ENCODE measurements around the gene FBXW2.

The FBXW2 gene

DNA sequence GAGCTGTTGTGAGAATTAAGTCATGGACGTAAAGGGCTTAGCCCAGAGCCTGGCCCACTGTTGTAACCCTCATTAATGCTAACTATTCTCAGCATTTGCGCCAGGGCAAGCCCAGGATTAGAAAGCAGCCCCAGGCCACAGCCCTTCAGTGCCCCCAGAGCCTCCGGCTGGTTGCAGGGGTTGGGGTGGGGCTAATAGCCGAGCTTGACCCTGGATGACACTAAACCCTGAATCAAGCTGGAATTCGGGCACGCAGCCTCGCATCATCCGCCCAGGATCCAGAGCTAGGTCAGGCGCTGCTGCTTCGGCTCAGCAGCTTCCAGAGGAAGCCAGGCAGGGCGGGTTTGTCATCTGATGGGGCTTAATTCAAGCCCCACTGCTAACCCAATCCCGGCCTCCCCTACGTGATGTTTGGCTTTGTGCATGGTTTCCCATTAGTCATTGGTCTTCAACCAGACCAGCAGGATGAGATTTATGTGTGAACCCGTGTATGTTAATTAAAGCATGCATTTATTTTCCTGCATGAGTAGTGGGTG, 77.8 kb downstream of the FBXW2 start:
- DNase-seq (ENCODE audit: low read depth, low spot score), result peak; percentile 91

- DNase-seq (ENCODE audit: low read depth, low spot score), result no peak
These were observed 78.3 kb downstream of the FBXW2 start for GRCh38 chr9:120714846-120715388.

- DNase-seq (ENCODE audit: low read depth, low spot score), result peak; percentile 98
These were observed 78.9 kb downstream of the FBXW2 start, which contains the start of gene MEGF9 for GRCh38 chr9:120714088-120714845. TSS of gene MEGF9 (minus strand) at chr9:120714470. CDS start at chr9:120714358, 112 bp downstream.

- peak; percentile 18 for DNase-seq (ENCODE audit: low read depth, low spot score)
These were observed 79.7 kb downstream of the FBXW2 start for GRCh38 chr9:120713257-120714087.

DNA sequence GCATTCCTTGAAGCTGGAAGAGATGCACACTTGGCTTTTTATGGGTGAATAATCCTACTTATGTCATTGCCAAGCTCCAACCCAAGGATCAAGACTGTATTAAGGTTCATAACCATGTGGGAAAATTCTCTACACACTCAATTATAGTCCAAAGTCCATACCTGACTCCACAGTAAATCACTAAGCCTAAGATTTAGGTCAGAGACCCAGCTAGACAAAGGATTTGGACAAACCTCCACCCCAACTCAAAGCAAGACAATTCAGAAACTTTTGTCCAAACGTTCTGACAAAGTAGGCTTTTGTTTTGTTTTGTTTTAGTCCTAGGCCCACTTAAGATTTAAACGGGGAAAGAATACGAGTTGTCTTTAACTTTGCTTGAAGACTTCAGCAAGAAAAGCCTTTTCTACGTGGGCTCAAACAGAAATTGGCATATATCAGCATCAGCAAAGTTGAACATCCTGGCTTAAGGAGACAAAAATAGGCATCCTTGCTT, 80.6 kb downstream of the FBXW2 start:
- DNase-seq (ENCODE audit: low read depth, low spot score), result no peak

DNA sequence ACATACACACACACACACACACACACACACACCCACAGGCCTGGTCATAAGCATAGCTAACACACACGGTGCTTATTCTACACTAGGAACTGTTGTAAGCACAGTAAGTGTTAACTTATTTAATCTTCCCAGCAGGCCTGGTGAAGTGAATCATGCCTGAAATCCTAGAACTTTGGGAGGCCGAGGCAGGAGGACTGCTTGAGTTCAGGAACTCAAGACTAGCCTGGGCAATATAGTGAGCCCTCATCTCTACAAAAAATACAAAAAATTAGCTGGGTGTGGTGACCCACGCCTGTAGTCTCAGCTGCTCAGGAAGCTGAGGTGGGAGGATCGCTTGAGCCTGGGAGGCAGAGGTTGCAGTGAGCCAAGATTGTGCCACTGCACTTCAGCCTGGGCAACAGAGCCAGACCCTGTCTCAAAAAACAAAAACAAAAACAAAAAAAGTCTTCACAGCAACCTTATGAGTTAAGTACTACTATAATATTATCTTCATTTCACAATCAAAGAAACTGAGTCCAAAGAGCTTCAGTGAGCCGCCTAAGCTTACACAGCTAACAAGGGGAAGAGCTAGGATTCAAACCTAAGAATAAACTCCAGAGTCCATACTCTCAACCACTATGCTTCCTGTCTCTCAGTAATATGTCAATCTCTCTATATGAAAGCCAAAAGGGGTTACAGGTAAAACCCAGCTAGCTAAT, 81.2 kb downstream of the FBXW2 start:
- no peak for DNase-seq (ENCODE audit: low read depth, low spot score)

GRCh38 chr9:120711354-120711753, 81.9 kb downstream of the FBXW2 start:
- DNase-seq (ENCODE audit: low read depth, low spot score), result no peak

DNA sequence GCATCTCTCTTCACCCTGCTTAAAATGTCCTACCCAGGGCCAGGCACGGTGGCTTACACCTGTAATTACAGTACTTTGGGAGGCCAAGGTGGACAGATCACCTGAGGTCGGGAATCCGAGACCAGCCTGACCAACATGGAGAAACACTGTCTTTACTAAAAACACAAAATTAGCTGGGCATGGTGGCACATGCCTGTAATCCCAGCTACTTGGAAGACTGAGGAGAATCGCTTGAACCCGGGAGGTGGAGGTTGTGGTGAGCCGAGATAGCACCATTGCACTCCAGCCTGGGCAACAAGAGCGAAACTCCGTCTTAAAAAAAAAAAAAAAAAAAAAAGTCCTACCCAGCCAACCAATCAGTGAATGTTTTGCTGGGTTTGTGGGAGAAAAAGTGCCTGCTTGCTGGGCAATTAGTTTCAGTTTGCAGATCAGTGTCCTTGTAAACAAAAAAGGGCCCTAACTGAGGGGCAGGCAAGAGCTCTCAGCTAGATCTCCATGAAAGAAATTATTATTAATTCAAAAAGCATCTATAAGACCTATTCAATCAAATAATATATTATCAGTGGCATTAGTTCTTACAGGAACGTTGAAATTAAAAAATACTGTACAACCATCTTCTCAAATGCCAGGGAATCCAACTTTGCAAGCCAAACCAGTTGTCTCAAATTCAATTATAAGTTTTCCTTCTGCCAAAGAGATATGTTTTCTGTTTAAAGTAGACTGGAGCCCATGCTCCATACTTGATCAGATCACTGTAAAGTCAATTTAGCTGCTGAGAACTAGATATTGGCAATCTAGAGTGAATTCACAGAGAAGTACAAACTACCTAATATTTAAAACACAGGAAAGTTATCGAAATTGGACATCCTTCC, 82.9 kb downstream of the FBXW2 start:
- peak; percentile 24 for DNase-seq (ENCODE audit: low read depth, low spot score)

GRCh38 chr9:120708526-120709224, 84.5 kb downstream of the FBXW2 start:
- no peak for DNase-seq (ENCODE audit: low read depth, low spot score)

DNA sequence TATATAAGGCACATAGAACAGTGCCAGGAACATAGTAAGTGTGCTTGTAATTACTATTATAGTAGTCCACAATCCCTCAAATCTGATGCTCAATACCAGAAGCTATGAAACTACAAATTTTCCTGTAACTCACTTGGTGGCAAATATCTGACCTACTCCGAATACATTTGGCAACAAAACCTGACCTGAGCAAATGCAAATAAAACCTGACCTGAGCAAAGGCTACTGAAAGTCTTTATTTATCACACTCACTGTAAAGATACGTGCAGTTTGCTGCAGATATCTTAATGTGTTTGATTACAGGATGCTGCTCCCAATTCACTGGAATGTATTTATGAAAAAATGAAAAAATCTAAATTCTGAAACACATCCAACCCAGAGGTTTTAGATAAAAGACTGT, 86.0 kb downstream of the FBXW2 start:
- no peak for DNase-seq (ENCODE audit: low read depth, low spot score)
